Measurements from ENCODE around the gene COL5A3.

The COL5A3 gene

DNA sequence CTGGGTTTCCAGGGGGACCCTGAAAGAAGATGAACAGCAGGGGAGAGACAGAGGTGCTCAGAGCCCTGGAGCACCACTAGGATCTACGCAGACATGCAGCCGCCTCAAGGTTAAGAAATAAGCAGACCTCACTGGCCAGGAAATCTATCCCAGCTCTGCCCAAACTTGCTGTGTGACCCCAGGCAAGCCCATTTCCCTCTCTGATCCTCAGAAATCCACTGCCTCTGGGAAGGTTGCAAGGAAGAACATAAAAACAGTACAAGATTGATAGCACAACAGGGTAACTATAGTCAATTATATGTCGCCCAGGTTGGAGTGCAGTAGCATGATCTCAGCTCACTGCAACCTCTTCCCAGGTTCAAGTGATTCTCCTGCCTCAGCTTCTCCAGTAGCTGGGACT lies 20.8 kb downstream of the COL5A3 start:
- no peak overlapping the region for H3K27ac ChIP-seq (ENCODE audit: low read length)
- H3K4me2 ChIP-seq (ENCODE audit: insufficient read depth, low read length): no peak overlapping the region
- no peaks in the 10 kb centered on the region for H3K9me3 ChIP-seq (ENCODE audit: insufficient read depth, low read length, severe bottlenecking)
- H4K20me1 ChIP-seq (ENCODE audit: insufficient read depth, low read length): no peaks in the 10 kb centered on the region
- no peak for TF ChIP-seq EZH2 (IDR thresholded peaks at IDR 0.05; ENCODE audit: borderline replicate concordance, low read depth, low read length, severe bottlenecking)
- TF ChIP-seq, protein P1, sequence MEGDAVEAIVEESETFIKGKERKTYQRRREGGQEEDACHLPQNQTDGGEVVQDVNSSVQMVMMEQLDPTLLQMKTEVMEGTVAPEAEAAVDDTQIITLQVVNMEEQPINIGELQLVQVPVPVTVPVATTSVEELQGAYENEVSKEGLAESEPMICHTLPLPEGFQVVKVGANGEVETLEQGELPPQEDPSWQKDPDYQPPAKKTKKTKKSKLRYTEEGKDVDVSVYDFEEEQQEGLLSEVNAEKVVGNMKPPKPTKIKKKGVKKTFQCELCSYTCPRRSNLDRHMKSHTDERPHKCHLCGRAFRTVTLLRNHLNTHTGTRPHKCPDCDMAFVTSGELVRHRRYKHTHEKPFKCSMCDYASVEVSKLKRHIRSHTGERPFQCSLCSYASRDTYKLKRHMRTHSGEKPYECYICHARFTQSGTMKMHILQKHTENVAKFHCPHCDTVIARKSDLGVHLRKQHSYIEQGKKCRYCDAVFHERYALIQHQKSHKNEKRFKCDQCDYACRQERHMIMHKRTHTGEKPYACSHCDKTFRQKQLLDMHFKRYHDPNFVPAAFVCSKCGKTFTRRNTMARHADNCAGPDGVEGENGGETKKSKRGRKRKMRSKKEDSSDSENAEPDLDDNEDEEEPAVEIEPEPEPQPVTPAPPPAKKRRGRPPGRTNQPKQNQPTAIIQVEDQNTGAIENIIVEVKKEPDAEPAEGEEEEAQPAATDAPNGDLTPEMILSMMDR (IDR thresholded peaks at IDR 0.05; ENCODE audit: borderline replicate concordance, extremely low read depth, low read length, poor library complexity, severe bottlenecking): no peak
- DNase-seq (no peak), ATAC-seq (ENCODE audit: insufficient read depth, low read depth) (no peak)
- H3K9ac ChIP-seq (ENCODE audit: low read depth, low read length): no peak overlapping the region
- H3K79me2 ChIP-seq (ENCODE audit: insufficient read depth, low read length): no peaks in the 10 kb centered on the region
- no peaks in the 10 kb centered on the region for H3K4me1 ChIP-seq (ENCODE audit: insufficient read depth, low read length)
- no peak overlapping the region for H2AFZ ChIP-seq (ENCODE audit: low read depth, low read length)
- H3K36me3 ChIP-seq (ENCODE audit: insufficient read depth, low read length): no peaks in the 10 kb centered on the region
- H3K27me3 ChIP-seq (ENCODE audit: insufficient read depth, low read length, poor library complexity): no peaks in the 10 kb centered on the region
- no peak overlapping the region for H3K4me3 ChIP-seq (ENCODE audit: low read depth in 1 of 2, low read length in 2 of 2)

DNA sequence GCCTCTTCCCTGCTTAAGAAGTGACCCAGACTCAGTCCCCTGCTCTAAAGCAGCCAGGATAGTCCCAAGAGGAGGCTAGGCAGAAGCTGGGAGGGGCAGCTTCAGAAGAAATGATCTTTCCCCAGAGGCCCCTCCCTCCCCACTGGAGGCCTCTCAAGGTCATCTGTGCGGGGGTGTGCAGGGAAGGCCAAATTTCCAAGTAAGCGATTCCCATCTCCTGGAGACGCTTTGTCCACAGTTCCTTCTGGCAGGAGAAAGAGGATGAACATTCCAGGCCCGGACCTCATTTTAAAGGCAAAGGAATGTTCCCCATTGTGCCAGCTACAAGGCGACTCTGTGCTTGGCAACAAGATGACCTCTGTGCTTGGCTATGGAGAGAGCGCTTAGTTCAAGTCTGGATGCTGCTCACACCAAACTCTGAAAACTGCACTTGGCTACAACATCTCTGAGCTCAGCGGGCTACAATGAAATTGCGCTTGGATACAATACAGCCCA lies 23.5 kb downstream of the COL5A3 start:
- H3K4me2 ChIP-seq (ENCODE audit: insufficient read depth, low read length): no peak overlapping the region
- no peaks in the 10 kb centered on the region for H3K36me3 ChIP-seq (ENCODE audit: insufficient read depth, low read length)
- no peaks in the 10 kb centered on the region for H3K27me3 ChIP-seq (ENCODE audit: insufficient read depth, low read length, poor library complexity)
- no peak for TF ChIP-seq EZH2 (IDR thresholded peaks at IDR 0.05; ENCODE audit: borderline replicate concordance, low read depth, low read length, severe bottlenecking)
- TF ChIP-seq, protein P1 (IDR thresholded peaks at IDR 0.05; ENCODE audit: borderline replicate concordance, extremely low read depth, low read length, poor library complexity, severe bottlenecking): no peak
- no peak overlapping the region for H3K27ac ChIP-seq (ENCODE audit: low read length)
- no peaks in the 10 kb centered on the region for H3K79me2 ChIP-seq (ENCODE audit: insufficient read depth, low read length)
- no peak overlapping the region for H3K4me3 ChIP-seq (ENCODE audit: low read depth in 1 of 2, low read length in 2 of 2)
- no peaks in the 10 kb centered on the region for H3K4me1 ChIP-seq (ENCODE audit: insufficient read depth, low read length)
- ATAC-seq (ENCODE audit: insufficient read depth, low read depth): no peak
- no peaks in the 10 kb centered on the region for H3K9me3 ChIP-seq (ENCODE audit: insufficient read depth, low read length, severe bottlenecking)
- H3K9ac ChIP-seq (ENCODE audit: low read depth, low read length): no peak overlapping the region
- H2AFZ ChIP-seq (ENCODE audit: low read depth, low read length): no peak overlapping the region
- H4K20me1 ChIP-seq (ENCODE audit: insufficient read depth, low read length): no peaks in the 10 kb centered on the region
- no peak for DNase-seq

DNA sequence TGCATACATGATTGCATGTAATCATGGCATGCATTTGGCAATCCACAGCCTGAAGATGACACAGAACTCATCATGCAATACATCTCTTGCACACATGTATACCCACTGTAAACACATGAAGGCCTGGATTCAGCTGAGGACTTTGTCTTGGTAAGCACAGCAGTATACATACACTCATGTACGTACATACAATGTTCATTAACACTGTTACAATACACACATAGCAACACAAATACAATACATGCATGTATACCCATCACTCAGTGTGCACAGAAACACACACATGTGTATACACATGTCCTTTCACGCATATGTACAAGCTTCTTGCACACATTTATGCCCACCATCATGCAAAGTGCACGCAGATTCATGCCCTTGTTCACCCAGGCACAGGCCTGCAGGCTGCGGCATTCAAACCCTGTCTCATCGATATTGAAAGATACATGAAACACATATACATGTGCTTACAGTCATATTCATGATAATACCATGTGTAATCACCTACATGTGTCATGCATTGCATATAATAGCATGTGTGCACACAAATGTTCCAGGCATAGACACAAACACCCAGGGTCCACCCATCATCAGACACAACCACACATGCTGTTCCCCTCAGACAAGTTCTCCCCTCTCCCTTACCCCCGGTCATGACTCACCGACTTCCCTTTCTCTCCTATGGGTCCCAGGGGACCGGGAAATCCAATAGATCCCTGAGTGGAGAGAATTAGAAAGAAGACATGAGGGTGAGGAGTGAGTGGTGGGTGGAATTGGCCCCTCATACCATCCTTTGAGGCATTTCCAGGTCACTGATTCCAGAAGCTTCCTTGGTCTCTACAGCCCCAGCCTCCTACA lies 28.7 kb downstream of the COL5A3 start:
- Histone ChIP-seq H3K4me1 (ENCODE audit: insufficient read depth, low read length) (no peaks in the 10 kb centered on the region), H3K4me2 (ENCODE audit: insufficient read depth, low read length) (no peak overlapping the region), H3K36me3 (ENCODE audit: insufficient read depth, low read length) (no peaks in the 10 kb centered on the region), H3K9me3 (ENCODE audit: insufficient read depth, low read length, severe bottlenecking) (peaks cover 1% of the 10 kb centered on the region), H3K27ac (ENCODE audit: low read length) (no peak overlapping the region), H4K20me1 (ENCODE audit: insufficient read depth, low read length) (no peaks in the 10 kb centered on the region), H2AFZ (ENCODE audit: low read depth, low read length) (no peak overlapping the region), H3K79me2 (ENCODE audit: insufficient read depth, low read length) (no peaks in the 10 kb centered on the region), H3K27me3 (ENCODE audit: insufficient read depth, low read length, poor library complexity) (no peaks in the 10 kb centered on the region), H3K9ac (ENCODE audit: low read depth, low read length) (no peak overlapping the region), H3K4me3 (ENCODE audit: low read depth in 1 of 2, low read length in 2 of 2) (no peak overlapping the region)
- ATAC-seq (ENCODE audit: insufficient read depth, low read depth) (no peak), DNase-seq (no peak)
- TF ChIP-seq EZH2 (IDR thresholded peaks at IDR 0.05; ENCODE audit: borderline replicate concordance, low read depth, low read length, severe bottlenecking): no peak
- TF ChIP-seq, protein P1 (IDR thresholded peaks at IDR 0.05; ENCODE audit: borderline replicate concordance, extremely low read depth, low read length, poor library complexity, severe bottlenecking): no peak

Measured in DND-41 (cell line).